Neuronal stem cell (in vitro differentiated cells): ENCODE results near the gene ZNF423.
A peak's percentile ranks its signal among the peaks of the same experiment; 100 is the strongest.

Source experiments
- DNase-seq: peaks from one replicate; pipeline ENCODE4 v3.0.0-alpha.2; 2013; ENCODE audit warnings: low spot score
- H2AFZ ChIP-seq: one replicate; pipeline ENCODE4 v1.6.1; 2013; ENCODE audit warnings: mild to moderate bottlenecking, low read length, inconsistent platforms
- H2AK5ac ChIP-seq: 2 replicates; pipeline ENCODE4 v1.6.1; 2013; ENCODE audit warnings: low read depth, mild to moderate bottlenecking, inconsistent platforms, low read length, moderate library complexity, mixed read lengths
- H2BK120ac ChIP-seq: 2 replicates; pipeline ENCODE4 v1.6.1; 2013; ENCODE audit warnings: low read depth, mild to moderate bottlenecking, inconsistent platforms, low read length, moderate library complexity, mixed read lengths
- H2BK12ac ChIP-seq: one replicate; pipeline ENCODE4 v1.6.1; 2013; ENCODE audit warnings: low read length, inconsistent platforms
- H2BK15ac ChIP-seq: 2 replicates; pipeline ENCODE4 v1.6.1; 2013; ENCODE audit warnings: mild to moderate bottlenecking, low read length, inconsistent platforms, mixed read lengths
- H2BK5ac ChIP-seq: one replicate; pipeline ENCODE4 v1.6.1; 2013; ENCODE audit warnings: inconsistent platforms, mild to moderate bottlenecking, low read length, moderate library complexity
- H3K14ac ChIP-seq: one replicate; pipeline ENCODE4 v1.6.1; 2013; ENCODE audit warnings: low read length, inconsistent platforms
- H3K18ac ChIP-seq: 2 replicates; pipeline ENCODE4 v1.6.1; 2013; ENCODE audit warnings: low read length, inconsistent platforms
- H3K23ac ChIP-seq: 2 replicates; pipeline ENCODE4 v1.6.1; 2013; ENCODE audit warnings: low read depth, mild to moderate bottlenecking, mixed read lengths, low read length, inconsistent platforms; ENCODE audit not compliant: poor library complexity
- H3K27ac ChIP-seq: replicated peaks from 3 replicates; pipeline ENCODE4 v1.5.1; 2013; ENCODE audit warnings: low read length, inconsistent platforms
- H3K27me3 ChIP-seq, 3 experiments: 2 replicates each; pipeline ENCODE4 v1.6.1; 2013; ENCODE audit warnings: low read length in 3 of 3, mild to moderate bottlenecking in 2 of 3, inconsistent platforms in 1 of 3, low read depth in 1 of 3, mixed read lengths in 1 of 3, moderate library complexity in 1 of 3; ENCODE audit not compliant: control insufficient read depth in 3 of 3, insufficient read depth in 3 of 3
- H3K36me3 ChIP-seq, 2 donors: replicated peaks in 1 of 2; 2 replicates each; pipeline ENCODE4 v1.6.1; 2013; ENCODE audit warnings: low read length in 2 of 2; ENCODE audit not compliant: control insufficient read depth in 2 of 2, insufficient read depth in 2 of 2
- H3K4ac ChIP-seq: 2 replicates; pipeline ENCODE4 v1.6.1; 2013; ENCODE audit warnings: inconsistent platforms, mild to moderate bottlenecking, low read length, moderate library complexity
- H3K4me1 ChIP-seq, 2 donors: 1 replicate in 1 of 2; 2 replicates in 1 of 2; pipeline ENCODE4 v1.6.1; 2013; ENCODE audit warnings: low read length in 2 of 2, low read depth in 1 of 2; ENCODE audit not compliant: control insufficient read depth in 2 of 2, insufficient read depth in 1 of 2
- H3K4me2 ChIP-seq: one replicate; pipeline ENCODE4 v1.6.1; 2013; ENCODE audit warnings: mild to moderate bottlenecking, low read length, inconsistent platforms; ENCODE audit not compliant: insufficient read depth, poor library complexity, severe bottlenecking
- H3K4me3 ChIP-seq, 2 donors: 2 replicates each; pipeline ENCODE4 v1.5.1; 2013; ENCODE audit warnings: low read length in 2 of 2, mild to moderate bottlenecking in 2 of 2, inconsistent platforms in 1 of 2, moderate library complexity in 1 of 2
- H3K79me1 ChIP-seq: one replicate; pipeline ENCODE4 v1.6.1; 2013; ENCODE audit warnings: low read depth, mild to moderate bottlenecking, inconsistent platforms, low read length, moderate library complexity
- H3K9ac ChIP-seq: one replicate; pipeline ENCODE4 v1.6.1; 2013; ENCODE audit warnings: mild to moderate bottlenecking, low read depth, low read length, inconsistent platforms; ENCODE audit not compliant: poor library complexity
- H3K9me3 ChIP-seq, 2 donors: replicated peaks in 1 of 2; 2 replicates each; pipeline versions ENCODE3 to v1.6.1; 2013; ENCODE audit warnings: low read length in 2 of 2, mild to moderate bottlenecking in 2 of 2, inconsistent platforms in 1 of 2, low read depth in 1 of 2, mixed read lengths in 1 of 2, moderate library complexity in 1 of 2; ENCODE audit not compliant: control insufficient read depth in 2 of 2, insufficient read depth in 1 of 2
- H4K8ac ChIP-seq: one replicate; pipeline ENCODE4 v1.6.1; 2013; ENCODE audit warnings: low read depth, mild to moderate bottlenecking, inconsistent platforms, low read length, moderate library complexity
- H4K91ac ChIP-seq: one replicate; pipeline ENCODE4 v1.6.1; 2013; ENCODE audit warnings: low read length, low read depth, mild to moderate bottlenecking, inconsistent platforms; ENCODE audit not compliant: poor library complexity
- WGBS, 2 donors: extraction: QIAGEN DNeasy Blood & Tissue Kit; methylation state at CpG; one replicate each; pipeline ENCODE4 v1.1.7; 2013; ENCODE audit warnings: missing lambda C conversion rate in 2 of 2, mixed read lengths in 1 of 2; ENCODE audit not compliant: insufficient read length in 2 of 2, insufficient replicate concordance in 1 of 2; ENCODE audit errors: extremely low coverage in 2 of 2; 5-methylcytosine and 5-hydroxymethylcytosine counted together

Gene ZNF423

DNA sequence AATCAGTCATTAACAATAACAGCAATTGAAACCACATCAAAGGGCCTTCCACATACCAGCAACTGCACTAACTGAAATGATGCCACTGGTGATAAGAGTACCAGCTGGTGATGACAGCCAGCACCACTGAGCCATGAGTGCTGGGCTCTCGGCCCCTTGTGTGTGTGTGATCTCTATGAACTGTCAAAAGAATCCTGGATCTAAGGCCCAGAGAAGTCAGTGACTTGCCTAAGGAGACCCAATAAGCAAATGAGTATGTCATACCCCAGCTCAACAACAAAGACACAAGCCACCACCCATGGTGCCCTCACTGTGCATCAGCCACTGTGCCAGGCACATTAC, 220.9 kb downstream of the ZNF423 start:
- Histone ChIP-seq H3K18ac (no peak overlapping the region), H3K9me3 (peaks cover 0 to 2% of the 10 kb centered on the region in 2 donors), H3K4me3 (no peak overlapping the region), H2BK120ac (no peak overlapping the region), H2BK12ac (no peak overlapping the region), H3K79me1 (peaks cover 7% of the 10 kb centered on the region), H3K9ac (no peak overlapping the region), H3K4me1 (peaks cover 10 to 14% of the 10 kb centered on the region in 2 donors), H3K4ac (no peak overlapping the region), H3K4me2 (no peak overlapping the region), H2BK15ac (no peak overlapping the region), H3K23ac (no peak overlapping the region), H4K91ac (no peak overlapping the region), H2AK5ac (no peak overlapping the region), H3K27ac (no peak overlapping the region), H3K14ac (no peak overlapping the region), H3K36me3 (peaks cover 38 to 80% of the 10 kb centered on the region in 2 donors), H4K8ac (no peak overlapping the region), H2BK5ac (no peak overlapping the region), H3K27me3 (no peaks in the 10 kb centered on the region), H2AFZ (no peak overlapping the region)
- no peak for DNase-seq
- WGBS, 2 donors, result no CpG with 5 or more reads among the region's 1 CpG

DNA sequence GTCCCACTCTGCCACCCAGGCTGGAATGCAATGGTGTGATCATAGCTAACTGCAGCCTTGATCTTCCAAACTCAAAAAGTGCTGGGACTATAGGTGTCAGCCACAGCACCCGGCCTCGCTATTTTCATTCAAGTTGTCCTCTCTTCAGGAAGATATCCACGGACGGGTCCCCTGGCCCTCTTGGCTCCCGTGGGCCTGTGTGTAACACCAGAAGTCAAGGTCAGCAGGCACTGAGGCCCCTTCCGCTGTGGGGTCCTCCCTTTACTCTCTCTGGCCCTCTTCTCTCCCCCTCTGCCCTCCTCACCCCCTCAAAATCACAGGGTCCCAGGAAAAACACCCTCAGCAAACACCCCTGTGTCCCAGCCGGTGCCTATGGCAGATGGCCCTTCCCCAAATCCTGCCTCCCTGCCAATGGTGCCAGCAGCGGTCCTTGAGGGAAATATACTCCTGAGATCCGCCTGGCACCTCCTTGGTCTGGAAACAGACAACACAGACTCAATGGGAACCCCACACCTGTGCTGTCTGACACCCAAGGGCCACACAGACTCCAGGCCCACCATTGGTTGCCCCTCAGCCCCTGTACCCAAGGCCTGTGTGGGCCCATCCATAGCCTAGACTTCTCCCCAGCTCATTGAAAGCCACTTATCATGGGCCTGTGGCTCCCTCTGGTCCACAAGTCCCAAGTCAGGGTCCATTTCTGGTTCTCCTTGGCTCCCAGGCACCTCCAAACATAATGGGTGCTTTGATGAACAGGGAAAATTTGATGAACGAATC, 221.5 kb downstream of the ZNF423 start:
- no CpG with 5 or more reads among the region's 10 CpGs for WGBS, 2 donors
- Histone ChIP-seq H3K4me1 (peaks cover 7 to 12% of the 10 kb centered on the region in 2 donors), H2BK15ac (no peak overlapping the region), H3K36me3 (peaks cover 40 to 85% of the 10 kb centered on the region in 2 donors), H2AFZ (no peak overlapping the region), H4K8ac (no peak overlapping the region), H3K27ac (no peak overlapping the region), H3K9me3 (peaks cover 2 to 8% of the 10 kb centered on the region in 2 donors), H3K18ac (no peak overlapping the region), H3K4ac (no peak overlapping the region), H3K27me3 (no peaks in the 10 kb centered on the region), H3K79me1 (peaks cover 7% of the 10 kb centered on the region), H2BK5ac (no peak overlapping the region), H3K9ac (no peak overlapping the region), H2BK12ac (no peak overlapping the region), H4K91ac (no peak overlapping the region), H2AK5ac (no peak overlapping the region), H3K4me3 (no peak overlapping the region), H3K14ac (no peak overlapping the region), H3K23ac (no peak overlapping the region), H3K4me2 (no peak overlapping the region), H2BK120ac (no peak overlapping the region)
- no peak for DNase-seq

DNA sequence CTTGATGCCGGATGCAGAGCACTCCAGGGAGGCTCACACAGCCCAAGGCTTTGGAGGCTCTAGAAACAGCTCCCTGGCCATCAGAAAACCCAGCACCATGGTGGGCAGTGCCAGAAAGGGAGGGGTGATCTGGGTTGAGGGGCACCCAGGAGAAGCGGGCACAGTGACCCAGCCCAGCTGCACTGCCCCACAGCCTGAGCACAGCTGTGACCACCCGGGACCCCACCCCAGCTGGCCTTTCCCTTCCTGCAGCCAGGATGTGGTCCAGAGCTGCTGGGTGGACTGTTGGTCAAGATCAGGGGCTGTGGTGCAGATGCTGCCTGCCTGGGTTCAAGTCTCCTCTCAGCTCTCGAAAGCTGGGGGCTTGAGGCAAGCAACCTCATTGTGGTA, 223.1 kb downstream of the ZNF423 start:
- H3K9ac ChIP-seq, result no peak overlapping the region
- H3K27me3 ChIP-seq, result no peaks in the 10 kb centered on the region
- H3K36me3 ChIP-seq, result peaks cover 36 to 84% of the 10 kb centered on the region in 2 donors
- H2AFZ ChIP-seq, result no peak overlapping the region
- no peak overlapping the region for H3K4ac ChIP-seq
- no peak overlapping the region for H2BK12ac ChIP-seq
- DNase-seq, result no peak
- H3K27ac ChIP-seq, result no peak overlapping the region
- H2AK5ac ChIP-seq, result no peak overlapping the region
- H3K4me3 ChIP-seq, result no peak overlapping the region
- H3K79me1 ChIP-seq, result peaks cover 12% of the 10 kb centered on the region
- no peak overlapping the region for H3K23ac ChIP-seq
- no CpG with 5 or more reads among the region's 4 CpGs for whole genome bisulfite sequencing, 2 donors
- peaks cover 6 to 17% of the 10 kb centered on the region in 2 donors for H3K9me3 ChIP-seq
- no peak overlapping the region for H2BK120ac ChIP-seq
- no peak overlapping the region for H3K14ac ChIP-seq
- H2BK5ac ChIP-seq, result peak overlapping the region; percentile 80
- no peak overlapping the region for H3K4me2 ChIP-seq
- no peak overlapping the region for H2BK15ac ChIP-seq
- peak overlapping the region; percentile 72 for H3K18ac ChIP-seq
- H3K4me1 ChIP-seq, result peaks cover 2 to 3% of the 10 kb centered on the region in 2 donors
- H4K8ac ChIP-seq, result no peak overlapping the region
- H4K91ac ChIP-seq, result no peak overlapping the region

DNA sequence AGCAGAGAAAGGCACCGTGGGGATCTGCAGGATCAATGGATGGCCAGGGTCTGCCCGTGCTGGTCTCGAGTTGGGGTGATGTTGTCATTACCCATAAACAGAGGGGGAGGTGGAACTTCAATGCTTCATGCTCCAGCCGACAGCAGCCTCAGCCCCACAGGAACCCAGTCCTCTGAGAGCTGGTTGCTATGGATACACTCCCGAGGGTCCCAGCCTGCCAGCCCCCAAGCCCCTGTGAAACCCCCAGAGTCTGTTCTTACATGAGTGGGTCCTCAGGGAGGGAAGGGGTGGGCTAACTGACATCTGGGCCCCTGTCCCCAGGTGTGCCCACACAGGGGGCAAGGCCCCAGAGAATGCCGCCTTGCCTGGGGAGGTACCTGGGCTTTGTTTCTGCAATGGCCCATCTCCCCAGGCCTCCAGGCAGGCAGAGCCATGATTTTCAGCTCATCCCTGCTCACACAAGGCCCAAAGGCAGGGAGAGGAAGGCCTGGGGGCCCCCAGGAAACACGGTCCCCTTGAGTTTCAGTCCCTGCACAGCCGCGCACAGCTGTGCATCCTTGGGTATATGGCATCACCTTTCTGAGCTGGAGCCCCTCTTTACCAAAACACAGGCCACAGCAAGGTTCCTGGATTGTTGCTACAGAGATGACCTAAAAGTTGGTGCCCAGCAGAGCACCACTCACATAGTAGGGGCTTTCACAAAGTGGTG, 223.7 kb downstream of the ZNF423 start:
- no CpG with 5 or more reads among the region's 9 CpGs for WGBS, 2 donors
- peaks cover 2 to 3% of the 10 kb centered on the region in 2 donors for H3K4me1 ChIP-seq
- no peak overlapping the region for H3K4ac ChIP-seq
- H3K9me3 ChIP-seq, result peaks cover 6 to 17% of the 10 kb centered on the region in 2 donors
- H2AK5ac ChIP-seq, result no peak overlapping the region
- H2BK120ac ChIP-seq, result peak overlapping the region; percentile 73
- H3K79me1 ChIP-seq, result peaks cover 12% of the 10 kb centered on the region
- H3K27ac ChIP-seq, result no peak overlapping the region
- H2BK12ac ChIP-seq, result no peak overlapping the region
- H3K14ac ChIP-seq, result no peak overlapping the region
- H4K91ac ChIP-seq, result no peak overlapping the region
- no peak overlapping the region for H3K23ac ChIP-seq
- peak overlapping the region; percentile 80 for H2BK5ac ChIP-seq
- no peak for DNase-seq
- no peak overlapping the region for H3K9ac ChIP-seq
- H3K18ac ChIP-seq, result peak overlapping the region; percentile 24
- peak overlapping the region; percentile 3 for H3K4me2 ChIP-seq
- H2AFZ ChIP-seq, result no peak overlapping the region
- H4K8ac ChIP-seq, result no peak overlapping the region
- H3K36me3 ChIP-seq, result peaks cover 32 to 78% of the 10 kb centered on the region in 2 donors
- no peak overlapping the region for H2BK15ac ChIP-seq
- H3K4me3 ChIP-seq, result no peak overlapping the region
- no peaks in the 10 kb centered on the region for H3K27me3 ChIP-seq
